Activated CD8-positive, alpha-beta memory T cell treated with anti-CD3 and anti-CD28 coated beads for 1 hour (primary cell): ENCODE results near the gene TTBK2.

Experiments
- DNase-seq, 2 donors: peaks; one replicate each; pipeline ENCODE4 v3.0.0-alpha.2; 2020; ENCODE audit warnings: low read depth in 1 of 2; ENCODE audit errors: extremely low read depth in 1 of 2

The TTBK2 gene

DNA sequence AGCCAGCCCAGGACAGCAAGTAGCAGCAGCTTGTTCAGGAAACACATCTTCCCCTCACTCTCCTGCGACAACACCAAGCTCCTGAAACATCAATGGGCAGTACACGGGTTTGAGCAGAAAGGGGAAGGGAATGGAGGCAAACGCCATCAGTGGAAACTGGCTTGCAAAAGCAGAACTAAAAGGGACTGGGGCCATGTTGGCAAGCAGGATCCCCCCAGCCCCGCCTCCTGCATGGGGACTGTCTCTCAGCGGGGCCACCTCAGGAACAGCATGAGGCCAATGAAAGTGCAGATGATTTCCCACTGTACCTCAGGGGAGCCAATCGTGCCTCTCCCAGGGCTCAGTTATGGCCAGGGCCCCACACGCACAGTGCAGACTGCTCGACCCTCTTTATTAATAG lies 190.4 kb downstream of the TTBK2 start:
- no peak for DNase-seq

GRCh38 chr15:42729409-42729808 lies 191.2 kb downstream of the TTBK2 start:
- no peak for DNase-seq

DNA sequence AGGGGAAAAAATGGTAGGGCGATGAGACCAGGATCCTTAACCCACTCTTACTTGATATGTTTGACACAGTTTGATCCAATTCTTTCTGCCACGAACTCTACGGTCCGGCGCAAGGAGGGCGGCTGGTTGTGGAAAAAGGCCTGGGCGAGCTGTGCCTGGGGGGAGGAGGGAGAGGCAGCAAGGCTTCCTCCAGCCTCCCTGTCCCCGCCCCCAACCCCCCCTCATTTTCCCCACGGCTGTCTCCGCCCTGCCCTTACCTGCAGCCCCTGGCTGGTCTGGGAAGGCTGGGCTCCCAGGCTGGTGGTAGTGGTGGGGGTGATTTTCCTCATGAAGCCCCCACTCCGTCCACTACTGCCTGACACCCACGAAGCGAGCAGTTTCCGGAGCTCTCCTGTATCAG lies 191.6 kb downstream of the TTBK2 start:
- no peak for DNase-seq

DNA sequence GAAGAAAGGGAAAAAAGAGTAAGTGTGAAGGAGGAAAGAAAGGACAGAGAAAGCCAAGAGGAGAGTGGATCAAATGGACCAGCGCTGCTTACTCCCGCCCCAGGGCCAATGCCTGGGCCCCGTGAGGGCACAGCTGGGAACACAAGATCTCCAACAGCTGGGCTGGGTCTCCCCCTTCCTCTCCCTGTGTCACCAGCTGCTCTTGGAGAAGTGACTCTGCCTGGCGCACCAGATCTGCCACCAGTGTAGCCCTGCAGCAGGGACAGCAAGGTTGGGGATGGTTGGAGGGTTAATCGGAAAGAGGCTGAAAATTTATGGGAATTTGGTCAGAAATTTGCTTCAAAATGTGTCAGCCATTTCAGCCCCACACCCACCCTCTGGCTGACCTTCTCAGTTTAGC lies 192.0 kb downstream of the TTBK2 start:
- DNase-seq = no peak

DNA sequence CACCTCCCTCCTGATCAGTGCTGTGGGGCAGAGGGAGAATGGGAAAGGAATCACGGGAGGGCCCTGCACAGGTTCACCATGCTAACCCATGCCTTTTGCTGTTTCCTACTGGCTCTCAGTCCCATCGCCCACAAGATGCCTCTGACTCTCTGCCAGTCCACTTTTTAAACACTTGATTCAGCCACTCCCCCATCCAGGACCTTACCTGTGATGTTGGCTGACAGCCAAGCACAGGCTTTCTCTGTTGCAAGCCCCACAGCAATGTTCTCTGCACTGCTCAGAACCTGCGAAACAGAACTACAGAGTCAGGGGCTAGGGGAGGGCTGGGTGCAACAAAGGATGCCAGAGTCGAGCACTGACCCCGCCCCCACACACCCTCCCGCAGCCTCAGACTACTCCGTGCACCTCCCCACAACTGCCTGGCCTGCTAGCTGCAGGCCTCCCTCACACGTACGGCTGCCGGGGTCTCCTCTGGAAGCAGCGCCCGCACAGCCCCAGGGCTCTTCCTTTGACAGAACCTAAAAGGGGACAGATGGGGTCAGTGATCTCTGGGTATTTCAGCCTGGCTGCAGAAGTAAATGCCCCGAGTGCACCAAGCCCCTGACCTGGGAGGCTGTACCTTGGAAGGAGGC lies 192.7 kb downstream of the TTBK2 start:
- DNase-seq = no peak

DNA sequence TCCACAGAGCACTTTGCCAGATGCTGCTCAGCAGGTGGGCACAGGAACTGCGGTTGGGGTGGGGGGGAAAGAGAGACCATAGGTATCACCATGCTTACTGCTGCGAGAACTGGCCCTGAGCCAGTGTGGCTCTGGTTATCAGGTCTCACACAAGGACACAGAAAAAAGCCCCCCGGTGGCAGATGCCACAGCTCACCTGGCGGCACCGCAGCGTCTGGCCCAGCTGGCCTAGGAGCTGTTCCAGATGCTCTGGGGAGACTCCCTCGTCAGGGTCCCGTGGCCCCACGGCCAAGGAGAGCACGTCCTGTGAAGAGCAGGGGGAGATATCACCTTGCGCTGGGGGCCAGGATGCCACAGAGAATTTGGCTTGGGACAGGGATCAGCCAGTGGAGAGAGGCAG lies 194.5 kb downstream of the TTBK2 start:
- no peak for DNase-seq

DNA sequence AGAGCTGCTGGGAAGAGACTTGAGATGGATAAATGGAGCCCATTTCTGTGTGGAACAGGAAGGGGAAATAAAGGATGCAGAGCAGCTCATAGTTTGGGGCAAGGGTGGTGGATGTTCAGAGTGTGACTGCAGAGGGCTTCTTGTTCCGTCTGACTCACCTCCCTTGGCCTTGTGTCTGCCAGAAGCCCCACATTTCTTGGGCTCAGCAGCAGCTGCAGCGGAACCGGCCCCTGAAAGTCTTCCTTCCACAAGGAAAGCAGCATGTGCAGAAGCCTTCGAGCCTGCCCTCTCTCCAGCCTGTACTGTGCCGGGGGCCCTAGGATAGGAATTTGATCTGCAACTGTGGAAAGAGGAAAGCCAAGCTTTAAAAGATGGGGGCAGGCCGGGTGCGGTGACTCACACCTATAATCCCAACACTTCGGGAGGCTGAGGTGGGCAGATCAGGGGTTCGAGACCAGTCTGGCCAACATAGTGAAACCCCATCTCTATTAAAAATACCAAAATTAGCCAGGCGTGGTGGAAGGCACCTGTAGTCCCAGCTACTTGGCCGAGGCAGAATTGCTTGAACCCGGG lies 195.2 kb downstream of the TTBK2 start:
- DNase-seq = no peak

DNA sequence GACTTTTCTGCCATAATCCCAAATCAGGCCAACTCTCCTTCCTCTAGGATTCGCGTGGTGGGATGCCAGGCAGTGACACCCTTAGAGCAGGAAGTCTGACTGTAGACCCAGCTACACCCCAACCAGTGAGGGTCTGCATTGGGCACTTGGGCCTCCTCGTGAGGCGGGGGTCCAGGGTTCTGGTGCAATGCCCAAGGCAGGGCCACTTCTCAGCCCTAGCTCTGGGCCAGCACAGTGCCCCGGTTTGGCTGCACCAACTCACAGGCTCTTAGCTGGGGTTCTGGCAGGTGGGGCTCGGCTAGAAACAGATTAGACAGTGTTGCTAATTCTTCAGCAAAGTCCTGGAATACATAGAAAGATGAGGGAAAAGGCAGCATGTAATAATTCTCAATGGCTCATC lies 196.3 kb downstream of the TTBK2 start:
- DNase-seq = no peak

DNA sequence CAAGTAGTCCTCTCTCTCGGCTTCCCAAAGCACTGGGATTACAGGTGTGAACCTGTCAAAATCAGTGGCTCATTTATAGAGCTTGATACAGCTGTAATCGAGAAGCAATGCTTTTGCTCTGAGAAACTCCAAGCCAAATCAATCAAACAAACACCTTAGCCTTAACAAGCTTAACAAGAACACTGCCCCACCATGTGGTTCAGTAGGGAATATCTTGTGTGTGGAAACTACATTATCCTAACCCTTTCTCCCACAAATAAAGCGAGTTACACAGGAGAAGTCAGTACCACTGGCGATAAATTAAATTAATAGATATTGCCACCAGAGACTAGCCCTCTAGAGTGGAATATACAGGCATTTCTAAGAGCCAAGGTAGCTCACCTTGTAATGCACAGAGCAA lies 197.5 kb downstream of the TTBK2 start:
- DNase-seq = no peak

DNA sequence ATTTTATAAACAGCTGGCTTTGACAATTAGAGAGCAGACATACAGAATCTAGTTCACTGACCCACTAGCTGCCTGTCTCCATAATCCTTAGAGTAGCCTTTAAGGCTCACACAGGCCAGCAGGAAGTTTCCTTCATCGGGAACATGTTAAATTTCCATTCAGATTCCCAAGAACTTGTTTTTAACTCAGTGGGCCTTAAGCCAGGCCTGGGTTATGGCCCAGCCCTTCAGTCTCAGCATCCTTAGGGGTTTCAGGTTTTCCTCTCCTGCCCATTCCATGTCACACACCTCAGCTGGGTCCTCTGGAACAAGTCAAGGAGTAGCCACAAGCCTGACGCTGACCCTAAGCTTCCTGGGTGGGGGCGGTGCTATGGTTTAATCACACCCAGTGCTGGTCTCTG lies 198.7 kb downstream of the TTBK2 start:
- no peak for DNase-seq

DNA sequence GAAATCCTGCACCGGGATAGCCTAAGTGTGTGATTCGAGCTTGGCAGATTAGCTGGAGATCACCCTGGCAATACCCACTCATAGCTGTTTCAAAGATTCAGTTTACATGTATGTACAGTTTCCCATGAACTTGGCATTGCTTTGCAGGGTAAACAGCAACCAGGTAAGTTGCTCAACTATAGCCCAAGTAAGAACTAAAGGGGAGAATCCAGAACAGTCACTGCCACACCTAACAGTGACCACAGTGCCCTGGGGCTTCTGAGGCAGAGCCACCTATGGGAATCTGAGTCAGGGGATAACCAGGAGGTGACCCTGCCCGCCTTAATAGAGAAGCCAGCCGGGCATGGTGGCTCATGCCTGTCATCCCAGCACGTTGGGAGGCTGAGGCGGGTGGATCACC lies 199.6 kb downstream of the TTBK2 start:
- DNase-seq = no peak

DNA sequence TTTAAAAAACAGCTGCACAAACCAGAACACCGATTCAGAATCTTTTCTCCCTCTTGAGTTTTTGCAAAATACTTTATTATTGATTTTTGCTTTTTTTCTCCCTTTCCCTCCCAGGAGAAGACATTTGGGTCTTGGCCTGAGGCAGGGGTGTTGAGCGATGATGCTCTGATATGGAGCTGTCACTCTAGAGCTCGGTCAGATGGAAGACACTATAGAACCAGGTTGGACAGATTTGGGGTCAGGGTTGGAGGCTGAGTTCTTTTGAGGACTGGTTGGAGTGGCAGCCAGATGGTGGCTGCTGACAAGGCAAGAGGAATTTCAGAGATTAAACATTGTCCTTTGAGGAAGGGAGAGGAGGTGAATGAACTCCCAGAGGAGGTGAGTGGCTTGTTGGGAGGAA lies 200.5 kb downstream of the TTBK2 start:
- no peak for DNase-seq

DNA sequence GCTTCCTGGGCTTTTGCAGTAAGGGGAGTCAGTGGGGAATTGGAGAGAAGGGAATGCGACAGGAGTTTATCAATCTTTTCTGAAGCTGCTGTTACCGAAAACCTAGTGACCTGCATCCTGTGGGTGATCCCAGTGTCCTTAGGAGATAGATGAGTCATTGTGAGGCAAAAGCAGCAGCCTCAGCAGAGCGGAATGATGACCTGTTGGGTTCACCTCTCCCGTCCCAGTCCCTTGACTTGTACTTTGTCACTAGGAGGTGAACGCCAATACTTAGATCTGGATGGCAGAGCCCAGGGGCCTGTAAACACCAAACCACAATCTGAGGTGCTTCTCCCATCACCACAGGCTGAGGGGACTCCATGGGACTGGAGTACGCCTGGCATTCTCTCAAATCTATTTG lies 201.5 kb downstream of the TTBK2 start:
- no peak for DNase-seq

- no peak for DNase-seq
Observed at GRCh38 chr15:42716626-42717025, 204.0 kb downstream of the TTBK2 start.

DNA sequence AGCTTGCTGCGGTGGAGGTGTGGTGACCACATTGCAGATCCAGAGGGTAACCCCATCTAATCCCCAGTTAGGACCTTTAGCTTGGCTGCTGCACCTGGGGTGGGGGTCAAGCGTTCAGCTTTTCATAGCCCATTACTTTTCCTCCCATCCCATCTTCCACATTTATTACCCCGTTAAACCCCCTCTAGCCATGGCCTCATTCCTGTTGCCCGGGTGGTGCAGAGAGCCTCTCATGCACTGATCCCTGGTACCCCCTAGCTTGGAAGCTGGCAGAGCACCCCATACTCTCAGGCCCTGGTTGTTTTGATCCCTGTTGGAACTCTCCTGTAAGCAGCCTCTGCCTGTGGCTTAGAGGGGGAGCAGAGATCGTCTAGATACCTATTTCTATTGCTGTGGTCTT lies 204.5 kb downstream of the TTBK2 start:
- DNase-seq = no peak

DNA sequence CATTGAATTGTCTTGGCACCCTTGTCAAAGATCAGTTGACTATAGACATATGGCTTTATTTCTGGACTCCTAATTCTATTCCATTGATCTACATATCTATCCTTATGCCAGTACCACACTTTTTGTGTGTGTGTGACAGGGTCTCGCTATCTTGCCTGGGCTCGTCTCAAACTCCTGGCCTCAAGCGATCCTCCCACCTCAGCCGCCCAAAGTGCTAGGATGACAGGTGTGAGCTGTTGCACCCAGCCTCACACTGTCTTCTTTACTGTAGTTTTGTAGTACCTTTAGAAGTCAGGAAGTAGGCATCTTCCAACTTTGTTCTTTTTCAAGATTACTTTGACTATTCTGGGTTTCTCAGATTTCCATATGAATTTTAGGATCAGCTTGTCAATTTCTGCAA lies 208.0 kb downstream of the TTBK2 start:
- no peak for DNase-seq

GRCh38 chr15:42711746-42712145 lies 208.8 kb downstream of the TTBK2 start:
- DNase-seq = no peak

GRCh38 chr15:42710662-42711061 lies 209.9 kb downstream of the TTBK2 start:
- no peak for DNase-seq

- DNase-seq = no peak
Observed at GRCh38 chr15:42707873-42708544, 212.6 kb downstream of the TTBK2 start.

GRCh38 chr15:42707068-42707467 lies 213.5 kb downstream of the TTBK2 start:
- no peak for DNase-seq

DNA sequence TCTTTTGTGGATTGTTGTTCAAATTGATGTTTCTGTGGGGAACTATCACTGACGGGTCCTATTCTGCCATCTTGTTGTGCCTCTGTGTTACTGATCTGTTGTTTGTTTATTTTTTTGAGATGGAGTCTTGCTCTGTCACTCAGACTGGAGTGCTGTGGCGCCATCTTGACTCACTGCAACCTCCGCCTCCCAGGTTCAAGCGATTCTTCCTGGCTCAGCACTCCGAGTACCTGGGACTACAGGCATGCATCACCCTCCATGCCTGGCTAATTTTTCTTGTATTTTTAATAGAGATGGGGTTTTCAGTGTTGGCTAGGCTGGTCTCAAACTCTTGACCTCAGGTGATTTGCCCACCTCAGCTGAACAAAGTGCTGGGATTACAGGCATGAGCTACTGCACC lies 215.2 kb downstream of the TTBK2 start:
- DNase-seq = no peak

DNA sequence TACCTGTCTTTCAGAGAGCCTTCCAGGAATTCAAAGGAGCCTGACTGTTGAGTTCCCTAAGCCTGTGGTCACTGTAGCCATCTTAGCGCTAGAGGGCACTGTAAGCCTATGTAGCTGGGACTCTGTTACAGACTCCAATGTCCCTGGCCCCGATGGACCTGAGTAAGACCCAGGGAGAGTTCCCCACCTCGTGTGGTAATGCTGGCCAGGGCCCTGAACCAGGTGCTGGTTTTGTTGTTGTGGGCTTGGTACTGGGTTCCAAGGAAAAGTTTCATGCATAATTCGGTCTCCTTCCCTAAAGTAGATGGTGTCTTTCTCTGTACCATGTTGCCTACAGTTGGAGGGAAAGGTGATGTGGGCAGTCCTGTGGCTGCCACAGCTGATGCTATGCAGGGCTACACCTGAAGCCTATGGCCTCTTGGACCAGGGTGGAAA lies 216.1 kb downstream of the TTBK2 start:
- peak in 1 of 2 donors; percentile 33 for DNase-seq

DNA sequence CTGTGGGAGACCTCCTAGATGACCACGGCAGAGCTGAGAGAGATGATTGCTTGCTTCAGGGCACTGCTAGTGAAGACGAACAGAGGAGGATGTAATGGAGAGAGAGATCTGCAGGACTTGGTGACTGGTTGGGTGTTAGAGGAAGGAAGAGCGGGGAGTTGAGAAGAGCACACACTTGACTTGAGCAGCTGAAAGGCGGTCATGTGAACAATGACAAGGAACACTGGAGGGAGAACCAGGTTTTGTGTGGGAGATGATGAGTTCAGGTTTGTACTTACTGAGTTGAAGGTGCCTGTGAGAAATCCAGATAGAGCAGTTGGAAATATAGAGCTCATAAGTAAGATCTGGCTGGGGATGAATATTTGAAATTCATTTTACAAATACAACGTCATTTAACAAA lies 224.0 kb downstream of the TTBK2 start:
- no peak for DNase-seq
